ENCODE data around the gene KRT37.

Gene KRT37

GRCh38 chr17:41446806-41447205 is 22.4 kb upstream of the KRT37 start:
- Histone ChIP-seq H3K14ac (ENCODE audit: low read length) (no peak overlapping the region), H3K4me1 (ENCODE audit: control insufficient read depth in 1 of 2, insufficient read depth in 2 of 2, low read length in 2 of 2) (no peaks in the 10 kb centered on the region), H3K9me3 (ENCODE audit: insufficient read depth, low read depth, low read length) (peaks cover 2% of the 10 kb centered on the region), H3K18ac (ENCODE audit: low read length) (no peak overlapping the region), H4K8ac (ENCODE audit: low read depth, low read length) (no peak overlapping the region), H2AK5ac (ENCODE audit: low read length) (no peak overlapping the region), H3K36me3 (ENCODE audit: control insufficient read depth in 1 of 2, insufficient read depth in 2 of 2, low read length in 2 of 2) (no peaks in the 10 kb centered on the region), H3K79me2 (ENCODE audit: control insufficient read depth, insufficient read depth, low read length, poor library complexity) (no peaks in the 10 kb centered on the region), H4K12ac (ENCODE audit: low read depth, low read length) (no peak overlapping the region), H3K79me1 (ENCODE audit: low read length) (no peaks in the 10 kb centered on the region), H3K4ac (ENCODE audit: low read depth, low read length) (no peak overlapping the region), H3K27ac (ENCODE audit: low read depth, low read length) (no peak overlapping the region), H2BK120ac (ENCODE audit: insufficient read depth, low read length, poor library complexity) (no peak overlapping the region), H3K4me3 (ENCODE audit: low read depth, low read length) (no peak overlapping the region), H2AFZ (ENCODE audit: insufficient read depth, low read length, poor library complexity) (no peak overlapping the region), H3K4me2 (ENCODE audit: low read length) (no peak overlapping the region), H2BK12ac (ENCODE audit: low read length) (no peak overlapping the region), H2BK5ac (ENCODE audit: low read depth, low read length, poor library complexity) (no peak overlapping the region), H4K91ac (ENCODE audit: low read depth, low read length) (no peak overlapping the region), H3K23ac (ENCODE audit: low read length) (no peak overlapping the region), H3K27me3 (ENCODE audit: insufficient read depth, low read length) (no peaks in the 10 kb centered on the region), H3K9ac (ENCODE audit: low read length) (no peak overlapping the region)
- WGBS (ENCODE audit: extremely low coverage, insufficient coverage, insufficient read length): no CpG with 5 or more reads among the region's 2 CpGs
- peak; percentile 12 to 88 for DNase-seq

DNA sequence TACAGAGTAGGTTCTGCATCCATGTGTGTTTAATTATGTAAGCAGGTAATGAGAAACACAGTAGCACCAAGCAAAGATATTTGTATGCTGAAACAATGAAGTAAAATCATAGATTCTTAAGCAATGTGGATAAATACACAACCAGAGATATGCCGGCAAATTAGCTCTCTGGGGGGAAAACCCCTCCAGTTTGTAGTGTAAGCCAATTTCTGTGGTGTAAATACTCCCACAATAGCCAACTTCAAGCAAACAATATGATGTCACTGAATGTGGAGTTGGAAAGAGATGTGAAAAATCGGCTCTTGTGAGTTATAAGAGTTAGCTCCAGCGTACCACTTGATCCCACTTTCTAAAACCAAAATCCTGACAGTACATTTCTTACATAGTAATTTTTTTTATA is 20.3 kb upstream of the KRT37 start:
- no peak overlapping the region for H2BK5ac ChIP-seq (ENCODE audit: low read depth, low read length, poor library complexity)
- no peak overlapping the region for H2AFZ ChIP-seq (ENCODE audit: insufficient read depth, low read length, poor library complexity)
- no peak overlapping the region for H3K23ac ChIP-seq (ENCODE audit: low read length)
- no CpG with 5 or more reads among the region's 3 CpGs for WGBS (ENCODE audit: extremely low coverage, insufficient coverage, insufficient read length)
- DNase-seq: no peak
- no peak overlapping the region for H3K4me3 ChIP-seq (ENCODE audit: low read depth, low read length)
- no peak overlapping the region for H3K9ac ChIP-seq (ENCODE audit: low read length)
- H3K9me3 ChIP-seq (ENCODE audit: insufficient read depth, low read depth, low read length): peaks cover 8% of the 10 kb centered on the region
- no peak overlapping the region for H2AK5ac ChIP-seq (ENCODE audit: low read length)
- no peak overlapping the region for H3K18ac ChIP-seq (ENCODE audit: low read length)
- no peak overlapping the region for H4K91ac ChIP-seq (ENCODE audit: low read depth, low read length)
- no peak overlapping the region for H3K14ac ChIP-seq (ENCODE audit: low read length)
- no peaks in the 10 kb centered on the region for H3K36me3 ChIP-seq (ENCODE audit: control insufficient read depth in 1 of 2, insufficient read depth in 2 of 2, low read length in 2 of 2)
- no peak overlapping the region for H3K4ac ChIP-seq (ENCODE audit: low read depth, low read length)
- no peak overlapping the region for H3K27ac ChIP-seq (ENCODE audit: low read depth, low read length)
- no peak overlapping the region for H4K12ac ChIP-seq (ENCODE audit: low read depth, low read length)
- no peaks in the 10 kb centered on the region for H3K79me2 ChIP-seq (ENCODE audit: control insufficient read depth, insufficient read depth, low read length, poor library complexity)
- H3K4me2 ChIP-seq (ENCODE audit: low read length): no peak overlapping the region
- H3K4me1 ChIP-seq (ENCODE audit: control insufficient read depth in 1 of 2, insufficient read depth in 2 of 2, low read length in 2 of 2): no peaks in the 10 kb centered on the region
- no peaks in the 10 kb centered on the region for H3K27me3 ChIP-seq (ENCODE audit: insufficient read depth, low read length)
- H3K79me1 ChIP-seq (ENCODE audit: low read length): no peaks in the 10 kb centered on the region
- no peak overlapping the region for H2BK120ac ChIP-seq (ENCODE audit: insufficient read depth, low read length, poor library complexity)
- H4K8ac ChIP-seq (ENCODE audit: low read depth, low read length): no peak overlapping the region
- no peak overlapping the region for H2BK12ac ChIP-seq (ENCODE audit: low read length)

DNA sequence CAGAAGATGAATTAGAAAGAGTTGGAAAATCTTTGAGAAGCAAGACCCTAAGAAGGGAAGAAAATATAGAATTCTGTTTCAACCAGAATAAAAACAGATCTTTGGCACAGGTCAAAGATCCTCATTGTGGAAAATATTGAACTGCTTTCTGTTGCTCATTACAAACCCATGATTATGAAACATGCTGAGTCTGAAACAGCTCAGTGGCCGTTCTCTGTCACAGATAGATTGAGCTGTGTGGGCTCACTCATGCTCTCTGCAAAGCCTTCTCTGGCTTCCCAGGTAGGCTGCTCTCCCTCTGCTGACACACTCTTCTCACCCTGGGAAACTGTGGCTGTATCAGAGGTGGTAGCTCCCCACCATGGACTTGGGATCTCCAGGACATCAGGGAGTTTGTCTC is 19.8 kb upstream of the KRT37 start:
- Histone ChIP-seq H4K91ac (ENCODE audit: low read depth, low read length) (no peak overlapping the region), H2AK5ac (ENCODE audit: low read length) (no peak overlapping the region), H3K27ac (ENCODE audit: low read depth, low read length) (no peak overlapping the region), H3K14ac (ENCODE audit: low read length) (no peak overlapping the region), H4K12ac (ENCODE audit: low read depth, low read length) (no peak overlapping the region), H3K79me1 (ENCODE audit: low read length) (no peaks in the 10 kb centered on the region), H3K27me3 (ENCODE audit: insufficient read depth, low read length) (no peaks in the 10 kb centered on the region), H3K36me3 (ENCODE audit: control insufficient read depth in 1 of 2, insufficient read depth in 2 of 2, low read length in 2 of 2) (no peaks in the 10 kb centered on the region), H3K9me3 (ENCODE audit: insufficient read depth, low read depth, low read length) (peaks cover 8% of the 10 kb centered on the region), H2AFZ (ENCODE audit: insufficient read depth, low read length, poor library complexity) (no peak overlapping the region), H2BK120ac (ENCODE audit: insufficient read depth, low read length, poor library complexity) (no peak overlapping the region), H3K18ac (ENCODE audit: low read length) (no peak overlapping the region), H3K79me2 (ENCODE audit: control insufficient read depth, insufficient read depth, low read length, poor library complexity) (no peaks in the 10 kb centered on the region), H3K9ac (ENCODE audit: low read length) (no peak overlapping the region), H3K23ac (ENCODE audit: low read length) (no peak overlapping the region), H2BK5ac (ENCODE audit: low read depth, low read length, poor library complexity) (no peak overlapping the region), H4K8ac (ENCODE audit: low read depth, low read length) (no peak overlapping the region), H3K4ac (ENCODE audit: low read depth, low read length) (no peak overlapping the region), H3K4me1 (ENCODE audit: control insufficient read depth in 1 of 2, insufficient read depth in 2 of 2, low read length in 2 of 2) (no peaks in the 10 kb centered on the region), H3K4me2 (ENCODE audit: low read length) (no peak overlapping the region), H2BK12ac (ENCODE audit: low read length) (no peak overlapping the region), H3K4me3 (ENCODE audit: low read depth, low read length) (no peak overlapping the region)
- no CpG with 5 or more reads among the region's 1 CpG for WGBS (ENCODE audit: extremely low coverage, insufficient coverage, insufficient read length)
- DNase-seq: no peak

GRCh38 chr17:41442739-41443138 is 18.4 kb upstream of the KRT37 start:
- Histone ChIP-seq H3K27me3 (ENCODE audit: insufficient read depth, low read length) (no peaks in the 10 kb centered on the region), H3K4me3 (ENCODE audit: low read depth, low read length) (no peak overlapping the region), H2AFZ (ENCODE audit: insufficient read depth, low read length, poor library complexity) (no peak overlapping the region), H3K36me3 (ENCODE audit: control insufficient read depth in 1 of 2, insufficient read depth in 2 of 2, low read length in 2 of 2) (no peaks in the 10 kb centered on the region), H3K4me2 (ENCODE audit: low read length) (no peak overlapping the region), H3K14ac (ENCODE audit: low read length) (no peak overlapping the region), H3K23ac (ENCODE audit: low read length) (no peak overlapping the region), H4K91ac (ENCODE audit: low read depth, low read length) (no peak overlapping the region), H4K8ac (ENCODE audit: low read depth, low read length) (no peak overlapping the region), H2BK5ac (ENCODE audit: low read depth, low read length, poor library complexity) (no peak overlapping the region), H2AK5ac (ENCODE audit: low read length) (no peak overlapping the region), H3K4ac (ENCODE audit: low read depth, low read length) (no peak overlapping the region), H4K12ac (ENCODE audit: low read depth, low read length) (no peak overlapping the region), H2BK12ac (ENCODE audit: low read length) (no peak overlapping the region), H3K9me3 (ENCODE audit: insufficient read depth, low read depth, low read length) (peaks cover 8% of the 10 kb centered on the region), H3K79me2 (ENCODE audit: control insufficient read depth, insufficient read depth, low read length, poor library complexity) (no peaks in the 10 kb centered on the region), H3K18ac (ENCODE audit: low read length) (no peak overlapping the region), H3K4me1 (ENCODE audit: control insufficient read depth in 1 of 2, insufficient read depth in 2 of 2, low read length in 2 of 2) (no peaks in the 10 kb centered on the region), H3K79me1 (ENCODE audit: low read length) (no peaks in the 10 kb centered on the region), H3K9ac (ENCODE audit: low read length) (no peak overlapping the region), H2BK120ac (ENCODE audit: insufficient read depth, low read length, poor library complexity) (no peak overlapping the region), H3K27ac (ENCODE audit: low read depth, low read length) (no peak overlapping the region)
- WGBS (ENCODE audit: extremely low coverage, insufficient coverage, insufficient read length): no CpG with 5 or more reads among the region's 4 CpGs
- peak in 1 of 2 donors; percentile 17 for DNase-seq

Measured in trophoblast cell (in vitro differentiated cells and primary cell).